Measurements from ENCODE around the gene MARF1. TPM values are rescaled to one million over a fixed set of nuclear protein-coding genes. Genes with fewer than 3 reads are reported as not detected.
A peak's percentile ranks its signal among the peaks of the same experiment; 100 is the strongest.

MARF1 gene
- polyA plus RNA-seq, 3 donors: 5.7 to 39.9 (median 9.8) TPM

- H3K4me2 ChIP-seq (replicated peaks; ENCODE audit: extremely low read depth, low read length, poor library complexity, severe bottlenecking): no peak overlapping the region
- WGBS (ENCODE audit: insufficient coverage): 94% methylated on average over 6 of the region's 17 CpGs
- peak overlapping the region in 3 of 7 donors; percentile 75 to 86 (median 77) for H3K27ac Mint-ChIP-seq
- no peaks in the 10 kb centered on the region for H3K27me3 Mint-ChIP-seq (ENCODE audit: low read depth in 3 of 3)
- no peak for DNase-seq
- H3K36me3 ChIP-seq (replicated peaks in 1 of 2; ENCODE audit: control insufficient read depth in 1 of 2, insufficient read depth in 2 of 2, low read length in 2 of 2): peaks cover 83 to 92% of the 10 kb centered on the region in 2 donors
- no peaks in the 10 kb centered on the region for H3K9me3 Mint-ChIP-seq
- H3K4me3 Mint-ChIP-seq: no peak overlapping the region
- H3K9me3 ChIP-seq (replicated peaks in 1 of 2; ENCODE audit: control insufficient read depth in 1 of 2, insufficient read depth in 1 of 2, low read length in 2 of 2): no peaks in the 10 kb centered on the region
- H3K4me1 Mint-ChIP-seq: peaks cover 29% of the 10 kb centered on the region
- TF ChIP-seq, protein P1, sequence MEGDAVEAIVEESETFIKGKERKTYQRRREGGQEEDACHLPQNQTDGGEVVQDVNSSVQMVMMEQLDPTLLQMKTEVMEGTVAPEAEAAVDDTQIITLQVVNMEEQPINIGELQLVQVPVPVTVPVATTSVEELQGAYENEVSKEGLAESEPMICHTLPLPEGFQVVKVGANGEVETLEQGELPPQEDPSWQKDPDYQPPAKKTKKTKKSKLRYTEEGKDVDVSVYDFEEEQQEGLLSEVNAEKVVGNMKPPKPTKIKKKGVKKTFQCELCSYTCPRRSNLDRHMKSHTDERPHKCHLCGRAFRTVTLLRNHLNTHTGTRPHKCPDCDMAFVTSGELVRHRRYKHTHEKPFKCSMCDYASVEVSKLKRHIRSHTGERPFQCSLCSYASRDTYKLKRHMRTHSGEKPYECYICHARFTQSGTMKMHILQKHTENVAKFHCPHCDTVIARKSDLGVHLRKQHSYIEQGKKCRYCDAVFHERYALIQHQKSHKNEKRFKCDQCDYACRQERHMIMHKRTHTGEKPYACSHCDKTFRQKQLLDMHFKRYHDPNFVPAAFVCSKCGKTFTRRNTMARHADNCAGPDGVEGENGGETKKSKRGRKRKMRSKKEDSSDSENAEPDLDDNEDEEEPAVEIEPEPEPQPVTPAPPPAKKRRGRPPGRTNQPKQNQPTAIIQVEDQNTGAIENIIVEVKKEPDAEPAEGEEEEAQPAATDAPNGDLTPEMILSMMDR (IDR thresholded peaks at IDR 0.05): no peak
- no peaks in the 10 kb centered on the region for H4K20me1 ChIP-seq (ENCODE audit: insufficient read depth, low read length)
- no peaks in the 10 kb centered on the region for H3K27me3 ChIP-seq (ENCODE audit: control insufficient read depth in 2 of 2, insufficient read depth in 2 of 2, low read length in 2 of 2)
- intact Hi-C loops (cut with micrococcal nuclease): loop anchor here (10.0 kb wide), 2 partner anchors 74 to 76 kb away; no protein-coding TSS in a partner anchor
- H3K9ac ChIP-seq (ENCODE audit: insufficient read depth, low read length, poor library complexity, severe bottlenecking): no peak overlapping the region
- no peak overlapping the region for H3K27ac ChIP-seq (ENCODE audit: low read depth in 1 of 2, low read length in 2 of 2)
- no peak overlapping the region for H3K4me3 ChIP-seq (replicated peaks in 1 of 3; ENCODE audit: low read depth in 2 of 3, low read length in 3 of 3)
- no peaks in the 10 kb centered on the region for H3K79me2 ChIP-seq (ENCODE audit: insufficient read depth, low read length)
- H3K36me3 Mint-ChIP-seq: peaks cover 93 to 99% of the 10 kb centered on the region in 2 donors
- H3K4me1 ChIP-seq (ENCODE audit: control insufficient read depth in 1 of 2, insufficient read depth in 2 of 2, low read length in 2 of 2): peaks cover 25 to 26% of the 10 kb centered on the region in 2 donors
- H2AFZ ChIP-seq (ENCODE audit: insufficient read depth, low read depth, low read length, poor library complexity, severe bottlenecking): no peak overlapping the region
Observed at GRCh38 chr16:15598648-15599190, 44.2 kb downstream of the MARF1 start.

DNA sequence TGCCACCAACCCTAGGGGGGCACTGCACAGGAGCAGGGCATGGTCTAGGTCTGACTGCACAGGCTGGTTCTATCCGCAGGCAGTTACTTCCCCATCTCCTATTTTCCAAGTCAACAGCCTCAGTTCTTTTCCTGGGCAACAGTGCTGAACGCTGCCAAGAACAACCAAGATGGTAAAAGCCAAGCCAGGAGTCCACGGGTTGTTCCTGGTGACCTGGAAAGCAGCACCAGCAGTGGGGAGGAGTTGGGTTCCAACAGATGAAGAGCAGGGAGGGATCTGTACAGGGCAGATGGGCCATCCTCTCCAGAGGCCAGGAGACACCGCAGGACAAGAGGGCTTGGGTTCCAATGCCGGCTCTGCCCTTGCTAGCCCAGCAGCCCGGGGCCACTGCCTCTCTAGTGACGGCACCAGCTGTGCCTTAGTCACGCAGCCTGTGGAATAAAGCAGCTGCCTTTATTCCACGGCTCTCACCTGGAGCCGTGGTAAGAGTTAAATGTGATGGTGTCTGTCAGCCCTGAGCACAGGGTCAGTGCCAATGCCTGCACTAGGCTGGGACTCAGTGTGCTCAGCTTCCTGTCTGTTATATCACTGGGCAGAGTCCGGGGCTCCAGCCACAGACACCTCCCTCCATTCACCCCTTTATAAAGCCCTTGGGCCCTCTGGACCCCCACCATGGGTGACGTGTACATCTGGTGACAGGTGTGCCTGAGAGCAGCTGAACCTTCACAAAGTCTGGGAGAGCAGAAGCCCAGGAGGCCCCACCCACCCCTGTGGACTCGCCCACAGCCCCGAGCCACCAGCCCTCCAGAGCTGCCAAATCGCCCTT, 44.9 kb downstream of the MARF1 start:
- Histone ChIP-seq H2AFZ (ENCODE audit: insufficient read depth, low read depth, low read length, poor library complexity, severe bottlenecking) (no peak overlapping the region), H3K9me3 (replicated peaks in 1 of 2; ENCODE audit: control insufficient read depth in 1 of 2, insufficient read depth in 1 of 2, low read length in 2 of 2) (no peaks in the 10 kb centered on the region), H3K4me2 (replicated peaks; ENCODE audit: extremely low read depth, low read length, poor library complexity, severe bottlenecking) (no peak overlapping the region), H3K27ac (ENCODE audit: low read depth in 1 of 2, low read length in 2 of 2) (peak overlapping the region in 1 of 2 donors; percentile 41), H3K4me1 (ENCODE audit: control insufficient read depth in 1 of 2, insufficient read depth in 2 of 2, low read length in 2 of 2) (peaks cover 32 to 33% of the 10 kb centered on the region in 2 donors), H4K20me1 (ENCODE audit: insufficient read depth, low read length) (no peaks in the 10 kb centered on the region), H3K79me2 (ENCODE audit: insufficient read depth, low read length) (no peaks in the 10 kb centered on the region), H3K36me3 (replicated peaks in 1 of 2; ENCODE audit: control insufficient read depth in 1 of 2, insufficient read depth in 2 of 2, low read length in 2 of 2) (peaks cover 76 to 86% of the 10 kb centered on the region in 2 donors), H3K27me3 (ENCODE audit: control insufficient read depth in 2 of 2, insufficient read depth in 2 of 2, low read length in 2 of 2) (no peaks in the 10 kb centered on the region), H3K4me3 (replicated peaks in 1 of 3; ENCODE audit: low read depth in 2 of 3, low read length in 3 of 3) (no peak overlapping the region), H3K9ac (ENCODE audit: insufficient read depth, low read length, poor library complexity, severe bottlenecking) (no peak overlapping the region)
- peak overlapping the region in 2 of 7 donors; percentile 64 to 69 for H3K27ac Mint-ChIP-seq
- H3K36me3 Mint-ChIP-seq: peaks cover 90 to 96% of the 10 kb centered on the region in 2 donors
- TF ChIP-seq, protein P1 (IDR thresholded peaks at IDR 0.05): no peak
- DNase-seq: no peak
- H3K4me3 Mint-ChIP-seq: no peak overlapping the region
- peaks cover 36% of the 10 kb centered on the region for H3K4me1 Mint-ChIP-seq
- no peaks in the 10 kb centered on the region for H3K27me3 Mint-ChIP-seq (ENCODE audit: low read depth in 3 of 3)
- intact Hi-C loops (cut with micrococcal nuclease): loop anchor here (10.0 kb wide), 2 partner anchors 73 to 77 kb away; no protein-coding TSS in a partner anchor
- 97% methylated on average over 9 of the region's 15 CpGs for WGBS (ENCODE audit: insufficient coverage)
- H3K9me3 Mint-ChIP-seq: no peaks in the 10 kb centered on the region
